ENCODE measurements around the gene SSH2. TPM values are rescaled to one million over a fixed set of nuclear protein-coding genes. Genes with fewer than 3 reads are reported as not detected.
"Not testable (repeated sequence)": the region's sequence is repeated elsewhere in the genome, so short reads cannot be mapped to it uniquely, and the experiment has no call there.

SSH2 gene
- total RNA-seq, 1 donor from 2014 or later: 12.2 TPM

GRCh38 chr17:29874931-29875596 lies 55.0 kb downstream of the SSH2 start:
- no peaks in the 10 kb centered on the region for H3K9me3 ChIP-seq (ENCODE audit: low read depth)
- Mint-ChIP-seq H3K9me3 (peaks cover 7% of the 10 kb centered on the region), H3K27ac (no peak overlapping the region), H3K4me3 (no peak overlapping the region), H3K36me3 (peaks cover 8% of the 10 kb centered on the region), H3K4me1 (peaks cover 10% of the 10 kb centered on the region), H3K27me3 (ENCODE audit: insufficient read depth, low read depth) (peaks cover 2% of the 10 kb centered on the region)
- no peaks in the 10 kb centered on the region for H3K4me1 ChIP-seq
- H3K4me3 ChIP-seq: no peak overlapping the region
- no peak overlapping the region for H3K27ac ChIP-seq
- H3K9ac ChIP-seq: no peak overlapping the region
- no peaks in the 10 kb centered on the region for H4K20me1 ChIP-seq (ENCODE audit: low read depth)
- H3K79me2 ChIP-seq (ENCODE audit: low read depth): peaks cover 21% of the 10 kb centered on the region
- DNase-seq (ENCODE audit: low spot score): no peak
- H3F3A ChIP-seq (ENCODE audit: low read depth): no peaks in the 10 kb centered on the region
- H3K4me2 ChIP-seq: no peak overlapping the region
- no peaks in the 10 kb centered on the region for H3K36me3 ChIP-seq
- H2AFZ ChIP-seq (replicated peaks): no peak overlapping the region
- H3K27me3 ChIP-seq: no peaks in the 10 kb centered on the region
- TF ChIP-seq CTCF (IDR thresholded peaks at IDR 0.05) (no peak), EZH2phosphoT487 (IDR thresholded peaks at IDR 0.05) (no peak), EZH2 (IDR thresholded peaks at IDR 0.05) (no peak)

GRCh38 chr17:29874358-29874757 lies 55.7 kb downstream of the SSH2 start:
- not testable (repeated sequence) for H3K4me2 ChIP-seq; H2AFZ ChIP-seq (replicated peaks); H3K9ac ChIP-seq; H3K36me3 ChIP-seq; H3K27me3 ChIP-seq; H3K4me3 ChIP-seq; H3F3A ChIP-seq (ENCODE audit: low read depth); H3K9me3 ChIP-seq (ENCODE audit: low read depth); H4K20me1 ChIP-seq (ENCODE audit: low read depth); H3K36me3 Mint-ChIP-seq; H3K9me3 Mint-ChIP-seq; H3K27ac ChIP-seq; H3K27me3 Mint-ChIP-seq (ENCODE audit: insufficient read depth, low read depth); H3K27ac Mint-ChIP-seq; H3K4me1 ChIP-seq; H3K4me3 Mint-ChIP-seq; DNase-seq (ENCODE audit: low spot score)
- peaks cover 14% of the 10 kb centered on the region for H3K4me1 Mint-ChIP-seq
- H3K79me2 ChIP-seq (ENCODE audit: low read depth): peaks cover 21% of the 10 kb centered on the region

- peaks cover 2% of the 10 kb centered on the region for H3K27me3 Mint-ChIP-seq (ENCODE audit: insufficient read depth, low read depth)
- H2AFZ ChIP-seq (replicated peaks): no peak overlapping the region
- no peak overlapping the region for H3K4me3 Mint-ChIP-seq
- H3K4me1 ChIP-seq: no peaks in the 10 kb centered on the region
- H3K9me3 Mint-ChIP-seq: peaks cover 7% of the 10 kb centered on the region
- H3K9ac ChIP-seq: no peak overlapping the region
- H3K9me3 ChIP-seq (ENCODE audit: low read depth): no peaks in the 10 kb centered on the region
- peaks cover 15% of the 10 kb centered on the region for H3K4me1 Mint-ChIP-seq
- no peak for DNase-seq (ENCODE audit: low spot score)
- no peaks in the 10 kb centered on the region for H3K36me3 ChIP-seq
- H3K4me3 ChIP-seq: no peak overlapping the region
- H3K27ac ChIP-seq: no peak overlapping the region
- no peak overlapping the region for H3K4me2 ChIP-seq
- no peak overlapping the region for H3K27ac Mint-ChIP-seq
- H3K27me3 ChIP-seq: no peaks in the 10 kb centered on the region
- no peaks in the 10 kb centered on the region for H4K20me1 ChIP-seq (ENCODE audit: low read depth)
- H3K79me2 ChIP-seq (ENCODE audit: low read depth): peaks cover 16% of the 10 kb centered on the region
- TF ChIP-seq CTCF (IDR thresholded peaks at IDR 0.05) (no peak), EZH2 (IDR thresholded peaks at IDR 0.05) (no peak), EZH2phosphoT487 (IDR thresholded peaks at IDR 0.05) (no peak)
- peaks cover 8% of the 10 kb centered on the region for H3K36me3 Mint-ChIP-seq
- H3F3A ChIP-seq (ENCODE audit: low read depth): no peaks in the 10 kb centered on the region
Observed at GRCh38 chr17:29873476-29873875, 56.6 kb downstream of the SSH2 start.

- H3K4me2 ChIP-seq: no peak overlapping the region
- H3K79me2 ChIP-seq (ENCODE audit: low read depth): no peaks in the 10 kb centered on the region
- H2AFZ ChIP-seq (replicated peaks): no peak overlapping the region
- H3F3A ChIP-seq (ENCODE audit: low read depth): peaks cover 8% of the 10 kb centered on the region
- H3K27me3 Mint-ChIP-seq (ENCODE audit: insufficient read depth, low read depth): peaks cover 2% of the 10 kb centered on the region
- H3K27ac Mint-ChIP-seq: peak overlapping the region; percentile 10
- H3K9me3 Mint-ChIP-seq: peaks cover 3% of the 10 kb centered on the region
- H3K9ac ChIP-seq: no peak overlapping the region
- H3K9me3 ChIP-seq (ENCODE audit: low read depth): no peaks in the 10 kb centered on the region
- peaks cover 12% of the 10 kb centered on the region for H3K4me1 ChIP-seq
- H4K20me1 ChIP-seq (ENCODE audit: low read depth): no peaks in the 10 kb centered on the region
- TF ChIP-seq EZH2 (IDR thresholded peaks at IDR 0.05): no peak
- TF ChIP-seq CTCF (IDR thresholded peaks at IDR 0.05): no peak
- no peak for TF ChIP-seq EZH2phosphoT487 (IDR thresholded peaks at IDR 0.05)
- no peak for DNase-seq (ENCODE audit: low spot score)
- H3K27ac ChIP-seq: no peak overlapping the region
- H3K4me1 Mint-ChIP-seq: peaks cover 27% of the 10 kb centered on the region
- H3K36me3 Mint-ChIP-seq: no peaks in the 10 kb centered on the region
- no peaks in the 10 kb centered on the region for H3K36me3 ChIP-seq
- no peaks in the 10 kb centered on the region for H3K27me3 ChIP-seq
- no peak overlapping the region for H3K4me3 Mint-ChIP-seq
- no peak overlapping the region for H3K4me3 ChIP-seq
Observed at GRCh38 chr17:29870836-29871465, 59.1 kb downstream of the SSH2 start.

Data from neural progenitor cell (in vitro differentiated cells).